Dedifferentiated amniotic fluid mesenchymal stem cell (primary cell): ENCODE measurements around the gene CA4.
"Not testable (repeated sequence)": the region's sequence is repeated elsewhere in the genome, so short reads cannot be mapped to it uniquely, and the experiment has no call there.

Source experiments
- DNase-seq: peaks from one replicate; pipeline ENCODE4 v3.0.0-alpha.2; 2016; ENCODE audit errors: extremely low spot score

Gene CA4

GRCh38 chr17:60149691-60150582 is at the start of gene CA4:
Gene CA4, plus strand, starts transcription at chr17:60149973. Its CDS starts 62 bp downstream, at chr17:60150035.
- no peak for DNase-seq

GRCh38 chr17:60100577-60100976 is 49.2 kb upstream of the CA4 start:
- not testable (repeated sequence) for DNase-seq

DNA sequence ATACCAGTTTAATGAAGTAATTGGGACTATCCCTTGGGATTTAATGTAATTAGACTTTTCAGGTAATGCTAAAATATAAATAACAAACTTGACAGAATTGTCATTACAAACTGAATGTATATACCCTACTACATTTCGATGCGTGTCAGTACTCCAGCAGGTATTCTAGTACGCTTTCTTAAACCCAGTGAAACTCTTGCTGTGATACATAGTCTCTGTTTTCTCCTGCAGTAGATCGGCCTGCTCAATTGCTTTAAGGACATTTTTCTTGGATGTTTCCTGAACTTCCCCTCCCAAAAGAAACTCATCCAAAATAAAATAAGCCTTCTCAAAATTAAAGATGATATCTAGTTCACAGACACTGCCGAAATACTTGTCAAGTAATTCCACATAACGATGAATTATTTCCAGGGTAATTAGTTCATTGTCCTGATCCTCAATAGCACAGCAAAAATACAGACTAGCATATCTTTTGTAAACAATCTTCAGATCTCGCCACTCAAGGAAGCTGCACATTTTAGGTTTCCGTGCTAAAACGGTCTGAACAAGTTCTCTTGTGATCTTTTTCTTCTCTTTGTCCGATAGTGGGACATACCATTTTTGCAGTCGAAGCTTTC is 47.6 kb upstream of the CA4 start:
- DNase-seq: not testable (repeated sequence)

DNA sequence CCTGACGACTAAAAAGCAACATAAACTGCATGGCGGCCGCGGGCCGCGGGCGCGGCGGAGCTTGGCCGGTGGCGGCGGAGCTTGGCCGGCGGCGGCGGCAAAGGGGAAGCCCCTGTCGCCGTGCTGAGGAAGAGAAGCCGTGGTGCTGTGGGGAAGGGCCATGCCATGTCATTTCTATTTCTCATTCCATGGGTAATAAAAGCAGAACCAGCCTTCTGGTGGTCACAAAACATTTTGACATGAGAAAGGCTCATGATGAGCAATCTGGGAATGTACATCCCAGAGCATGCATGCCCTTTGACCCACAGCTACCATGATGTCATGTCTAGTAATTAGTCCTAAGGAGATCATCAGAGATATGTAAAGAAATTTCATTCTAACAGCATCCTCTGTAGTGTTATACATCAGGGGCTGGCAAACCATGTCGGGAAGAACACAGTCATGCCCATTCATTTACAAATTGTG is 47.1 kb upstream of the CA4 start:
- no peak for DNase-seq

- no peak for DNase-seq
These were observed 45.8 kb upstream of the CA4 start for GRCh38 chr17:60103957-60104356.

DNA sequence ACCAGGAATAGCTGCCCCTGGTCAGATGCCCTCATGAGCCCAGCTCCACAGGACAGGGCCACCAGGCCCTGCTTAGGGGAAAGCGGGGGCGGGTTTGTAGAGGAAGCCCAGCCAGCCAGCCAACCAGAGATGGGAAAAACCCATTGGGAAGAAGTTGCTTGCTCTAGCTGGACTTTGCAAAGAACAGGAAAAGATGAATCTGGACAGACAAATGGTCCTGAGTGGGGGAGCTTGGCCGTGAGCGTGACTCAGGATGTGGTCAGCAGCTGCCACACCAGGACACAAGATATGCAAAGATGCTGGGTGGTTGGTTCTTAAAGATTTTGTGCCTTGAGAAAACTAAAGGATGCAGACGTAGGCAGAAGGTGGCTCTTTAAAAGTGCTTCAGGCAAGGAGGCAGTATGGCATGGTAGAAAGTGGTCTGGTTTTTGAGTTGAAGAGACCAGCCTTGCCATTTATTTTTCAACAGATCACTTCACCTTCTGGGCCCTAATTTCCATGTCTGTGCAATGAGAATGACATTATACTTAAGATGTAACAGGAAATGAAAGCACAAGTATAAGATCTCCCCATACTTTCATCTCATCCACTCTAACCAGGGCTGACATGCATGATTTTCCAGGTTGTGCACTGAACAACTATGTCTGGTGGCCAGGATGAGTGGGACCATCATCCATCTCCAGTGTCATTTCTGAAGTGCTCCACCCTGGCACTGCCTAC is 43.3 kb upstream of the CA4 start:
- no peak for DNase-seq

DNA sequence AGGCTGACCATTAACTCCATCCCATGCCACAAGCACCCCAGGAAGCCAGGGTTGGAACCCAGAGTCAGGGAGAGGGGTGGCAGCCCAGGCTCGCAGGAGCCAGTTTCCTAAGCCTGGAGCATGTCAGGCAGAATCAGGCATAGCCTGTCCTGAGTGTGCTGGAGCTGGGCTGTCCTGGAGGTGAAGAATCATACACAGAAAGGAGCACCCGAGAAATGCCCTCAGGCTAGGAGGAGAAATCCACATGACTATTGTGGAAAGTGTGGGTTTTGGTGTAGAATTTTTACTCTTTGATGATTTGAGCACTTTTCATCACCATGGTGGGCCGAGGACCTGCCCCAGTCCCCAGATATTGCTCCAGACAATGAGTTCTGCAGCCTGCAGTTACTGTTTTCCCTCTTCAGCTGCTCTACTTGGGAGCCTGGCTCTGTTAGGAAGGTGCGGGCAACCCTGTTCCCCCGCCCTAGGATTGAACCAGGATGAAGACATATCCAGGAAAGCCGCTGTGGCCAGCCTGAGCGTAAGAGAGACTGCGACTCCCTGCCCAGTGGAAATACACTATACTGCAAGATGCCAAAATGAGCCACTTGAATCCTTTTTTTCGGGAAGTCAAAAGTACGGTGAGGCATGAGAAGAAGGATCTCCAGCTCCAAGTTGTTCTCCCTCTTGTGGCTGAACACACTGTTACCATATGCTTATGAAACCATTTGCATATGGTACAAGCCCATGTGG is 42.1 kb upstream of the CA4 start:
- DNase-seq: no peak

- not testable (repeated sequence) for DNase-seq
These were observed 41.5 kb upstream of the CA4 start for GRCh38 chr17:60108309-60108708.

GRCh38 chr17:60108712-60109111 is 41.1 kb upstream of the CA4 start:
- no peak for DNase-seq

GRCh38 chr17:60109161-60109560 is 40.6 kb upstream of the CA4 start:
- no peak for DNase-seq

DNA sequence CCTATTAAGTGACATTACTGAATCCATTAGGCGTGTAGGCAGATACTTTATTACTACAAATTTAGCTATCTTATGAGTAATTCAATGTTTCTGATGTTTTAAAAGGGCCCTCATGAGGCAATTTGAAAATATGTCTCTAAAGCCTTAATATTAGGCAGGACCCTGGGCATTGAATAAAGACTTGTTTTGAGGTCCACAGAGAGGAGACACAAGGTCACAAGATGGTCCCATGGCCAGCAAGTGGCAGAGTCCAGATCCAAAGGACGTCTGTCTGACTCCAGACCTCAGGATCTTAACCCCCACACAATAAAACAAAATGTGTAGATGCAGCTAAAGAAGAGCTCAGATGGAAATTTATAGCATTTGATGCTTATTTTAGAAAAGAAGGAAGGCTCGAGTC is 39.2 kb upstream of the CA4 start:
- no peak for DNase-seq

GRCh38 chr17:60111661-60112060 is 38.1 kb upstream of the CA4 start:
- not testable (repeated sequence) for DNase-seq

DNA sequence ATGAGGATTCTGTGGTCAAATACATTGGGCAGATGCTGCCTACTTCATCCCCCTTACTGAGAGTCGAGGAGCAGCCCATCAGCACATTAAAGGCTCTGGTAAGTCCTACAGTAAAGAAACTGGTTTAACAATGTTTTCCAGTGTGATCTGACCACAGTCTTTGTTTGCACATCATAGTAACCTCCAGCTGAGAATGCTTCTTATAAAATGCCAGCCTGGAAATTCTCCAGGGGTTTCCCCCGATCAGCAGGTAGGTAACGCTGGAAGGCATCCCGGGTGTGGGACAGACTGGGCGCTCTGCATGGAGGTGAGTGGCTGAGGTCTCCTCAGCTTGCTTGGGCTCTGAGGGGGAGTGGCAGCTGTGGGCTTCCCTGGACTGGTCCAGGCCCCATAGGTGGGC is 34.4 kb upstream of the CA4 start:
- DNase-seq: not testable (repeated sequence)

DNA sequence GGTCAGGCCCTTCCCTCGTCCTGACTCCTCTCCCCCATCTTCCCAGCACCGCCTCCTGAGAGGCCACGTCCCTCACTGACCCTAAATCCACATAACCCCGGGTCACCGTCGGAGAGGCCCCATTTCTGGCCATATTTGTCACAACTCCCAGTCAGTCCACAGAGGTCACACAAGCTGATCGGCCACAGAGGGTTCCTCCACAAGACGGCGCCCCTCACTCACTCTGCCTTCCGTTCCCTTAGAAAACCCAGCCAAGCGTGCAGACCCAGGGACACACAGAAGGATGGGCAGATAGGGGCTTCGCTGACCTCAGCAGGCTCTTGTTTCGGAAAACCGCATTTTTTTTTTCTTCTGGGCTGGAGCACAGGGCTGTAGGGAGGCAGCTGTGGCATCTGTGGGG is 33.6 kb upstream of the CA4 start:
- DNase-seq: not testable (repeated sequence)

DNA sequence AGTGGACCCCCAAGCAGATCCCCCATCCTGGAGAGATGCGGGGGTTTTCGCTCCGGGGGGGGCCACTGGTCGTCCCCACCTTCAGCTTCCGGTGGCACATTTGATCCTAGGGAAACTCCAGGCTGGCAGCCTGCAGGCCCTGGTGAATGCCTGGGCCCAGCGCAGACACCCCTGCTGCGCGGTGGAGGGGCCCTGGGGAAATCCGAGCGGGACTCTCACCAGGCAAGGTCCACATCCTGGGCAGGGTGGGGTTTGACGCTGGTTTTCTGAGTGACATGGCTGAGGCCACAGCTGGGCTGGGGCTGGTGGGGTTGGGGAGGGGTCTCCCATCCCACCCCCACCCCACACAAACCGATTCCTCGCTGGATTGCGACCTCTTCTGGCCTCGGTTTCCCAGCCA is 30.6 kb upstream of the CA4 start:
- DNase-seq: not testable (repeated sequence)

- not testable (repeated sequence) for DNase-seq
These were observed 29.7 kb upstream of the CA4 start for GRCh38 chr17:60119807-60120748.

- DNase-seq: no peak
These were observed 22.4 kb upstream of the CA4 start for GRCh38 chr17:60127068-60128064.

DNA sequence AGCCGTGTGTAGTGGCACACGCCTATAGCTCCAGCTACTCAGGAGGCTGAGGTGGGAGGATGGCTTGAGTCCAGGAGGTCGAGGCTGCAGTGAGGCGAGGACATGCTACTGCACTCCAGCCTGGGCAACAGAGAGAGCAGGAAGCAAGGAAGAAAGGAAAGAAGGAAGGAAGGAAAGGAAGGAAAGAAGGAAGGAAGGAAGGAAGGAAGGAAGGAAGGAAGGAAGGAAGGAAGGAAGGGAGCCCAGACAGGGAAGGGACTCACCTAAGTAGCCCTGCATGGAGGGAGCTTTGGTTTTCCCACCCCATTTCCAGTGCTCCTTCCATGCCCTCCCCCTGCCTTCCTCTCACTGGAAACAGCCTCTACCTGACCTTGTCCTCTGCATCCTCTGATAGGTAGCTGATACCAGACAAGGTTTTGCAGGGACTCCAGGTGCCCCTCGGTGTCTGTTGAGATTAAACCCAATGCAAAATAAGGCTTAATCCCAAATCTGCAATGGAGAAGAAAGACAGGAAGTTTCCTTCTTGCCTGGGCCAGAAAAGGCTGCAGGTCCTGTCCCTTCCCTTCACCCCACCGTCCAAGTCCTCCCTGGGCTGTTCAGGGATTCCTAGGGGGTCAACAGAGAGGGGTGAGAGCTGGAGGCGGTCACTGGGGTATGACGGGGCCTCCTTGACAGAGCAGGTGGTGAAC is 21.5 kb upstream of the CA4 start:
- DNase-seq: no peak

- DNase-seq: no peak
These were observed 20.6 kb upstream of the CA4 start for GRCh38 chr17:60129164-60129563.
